ENCODE results near the gene CFAP65. TPM values are rescaled to one million over a fixed set of nuclear protein-coding genes. Genes with fewer than 3 reads are reported as not detected.

Gene CFAP65
- total and polyA plus RNA-seq, 2 of the 13 experiments (the other 11 are each of a cell fraction or from before 2014, with no cell fraction given): 0.05 TPM; not detected in 1

- peak; percentile 21 for TF ChIP-seq RBM39 (IDR thresholded peaks at IDR 0.05; ENCODE audit: low read depth, low read length, poor library complexity, severe bottlenecking)
Measured at GRCh38 chr2:219058541-219059374, 17.4 kb upstream of the CFAP65 start (continued).

GRCh38 chr2:219057709-219058540, 16.6 kb upstream of the CFAP65 start:
- 39% methylated on average over 32 of the region's 52 CpGs for WGBS (ENCODE audit: low lambda C conversion rate)
- Histone ChIP-seq H3K4me1 (ENCODE audit: insufficient read depth, low read length) (peaks cover 23% of the 10 kb centered on the region), H3K27ac (ENCODE audit: extremely low read length, insufficient read depth, low read length) (no peak overlapping the region), H3K79me2 (ENCODE audit: insufficient read depth, low read length) (no peaks in the 10 kb centered on the region), H3K9me3 (ENCODE audit: low read length) (no peaks in the 10 kb centered on the region), H4K20me1 (ENCODE audit: insufficient read depth, low read length) (peaks cover 10% of the 10 kb centered on the region; the same call in 1 of the 2 replicates), H2AFZ (ENCODE audit: low read length) (no peak overlapping the region), H3K4me3 (replicated peaks in 1 of 3; ENCODE audit: insufficient read depth in 1 of 3, low read depth in 2 of 3, low read length in 3 of 3) (peak overlapping the region; percentile 29 to 70 (median 50); a peak in 4 of 6 replicates), H3K36me3 (replicated peaks in 1 of 2; ENCODE audit: control insufficient read depth in 1 of 2, insufficient read depth in 2 of 2, low read length in 2 of 2) (no peaks in the 10 kb centered on the region), H3K4me2 (ENCODE audit: low read depth, low read length) (peak overlapping the region; percentile 93), H3K27me3 (ENCODE audit: control insufficient read depth in 1 of 2, insufficient read depth in 2 of 2, low read length in 2 of 2) (peaks cover 14 to 41% of the 10 kb centered on the region in 2 experiments; a peak in 4 of 5 replicates), H3K9ac (ENCODE audit: insufficient read depth, low read depth, low read length) (no peak overlapping the region)
- DNase-seq (ENCODE audit: low spot score) (peak; percentile 62), ATAC-seq (peak; percentile 78), FAIRE-seq (peak; percentile 62)
- in situ Hi-C loops (cut with HindIII; ENCODE audit: extremely low pct_ligation_motif_present, low pct_unique_long_range_greater_than_20kb) (loop anchor here (5.0 kb wide), 2 partner anchors 59 to 99 kb away; no protein-coding TSS in a partner anchor), intact Hi-C loops (cut with micrococcal nuclease; ENCODE audit: unreplicated experiment) (loop anchor here (1.0 to 5.0 kb wide), 5 partner anchors 13 to 239 kb away; no protein-coding TSS in a partner anchor)
- ChIA-PET POLR2A (interaction anchor here (0.9 to 4.5 kb wide), 11 partner anchors 13 to 237 kb away, joined by 3 to 38 read pairs (median 5); partner anchors contain the start of genes ABCB6, CDK5R2 and ZFAND2B), CTCF (ENCODE audit: low intra/inter-chr PET ratio, low total read pairs) (interaction anchor here (0.6 to 4.3 kb wide), 10 partner anchors 15 to 241 kb away, joined by 3 to 82 read pairs (median 6); partner anchors contain the start of gene NHEJ1)
- BruUV-seq (replicated peaks): no TSS peak
- TF ChIP-seq BCLAF1 (IDR thresholded peaks at IDR 0.05): no peak
- TF ChIP-seq KDM2A (CRISPR knock-in tag; IDR thresholded peaks at IDR 0.05; ENCODE audit: borderline replicate concordance, low read depth): peak; percentile 92; the same call in 1 of the 2 replicates
- 0 out of 2 replicates have a peak, but pooled peaks have one; percentile 25 for TF ChIP-seq TGIF2 (CRISPR knock-in tag; IDR thresholded peaks at IDR 0.05)
- peak; percentile 71; the same call in 1 of the 2 replicates for TF ChIP-seq SALL2 (CRISPR knock-in tag; IDR thresholded peaks at IDR 0.05)
- TF ChIP-seq U2AF2 (IDR thresholded peaks at IDR 0.05; ENCODE audit: low read depth, low read length): no peak
- TF ChIP-seq HOXA7 (CRISPR knock-in tag; IDR thresholded peaks at IDR 0.05): no peak
- peak; percentile 50; the same call in 1 of the 2 replicates for TF ChIP-seq ZBTB4 (CRISPR knock-in tag; IDR thresholded peaks at IDR 0.05; ENCODE audit: borderline replicate concordance)
- TF ChIP-seq FOXP1 (IDR thresholded peaks at IDR 0.05): no peak
- TF ChIP-seq FOXP1 (CRISPR knock-in tag; IDR thresholded peaks at IDR 0.05): no peak
- no peak for TF ChIP-seq MIXL1 (CRISPR knock-in tag; IDR thresholded peaks at IDR 0.05)
- TF ChIP-seq, protein P1, sequence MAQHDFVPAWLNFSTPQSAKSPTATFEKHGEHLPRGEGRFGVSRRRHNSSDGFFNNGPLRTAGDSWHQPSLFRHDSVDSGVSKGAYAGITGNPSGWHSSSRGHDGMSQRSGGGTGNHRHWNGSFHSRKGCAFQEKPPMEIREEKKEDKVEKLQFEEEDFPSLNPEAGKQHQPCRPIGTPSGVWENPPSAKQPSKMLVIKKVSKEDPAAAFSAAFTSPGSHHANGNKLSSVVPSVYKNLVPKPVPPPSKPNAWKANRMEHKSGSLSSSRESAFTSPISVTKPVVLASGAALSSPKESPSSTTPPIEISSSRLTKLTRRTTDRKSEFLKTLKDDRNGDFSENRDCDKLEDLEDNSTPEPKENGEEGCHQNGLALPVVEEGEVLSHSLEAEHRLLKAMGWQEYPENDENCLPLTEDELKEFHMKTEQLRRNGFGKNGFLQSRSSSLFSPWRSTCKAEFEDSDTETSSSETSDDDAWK (CRISPR knock-in tag; IDR thresholded peaks at IDR 0.05): no peak

Measured in HepG2 (cell line).